Activated CD4-positive, alpha-beta T cell treated with anti-CD3 and anti-CD28 coated beads for 36 hours (primary cell): ENCODE measurements around the gene NUDT16L1. TPM values are rescaled to one million over a fixed set of nuclear protein-coding genes. Genes with fewer than 3 reads are reported as not detected.

ENCODE experiments used
- ATAC-seq: fragments of 200-7000 bp; cut with Tn5 transposase; one replicate; pipeline ENCODE4 v1.10.0; 2021; ENCODE audit warnings: mild to moderate bottlenecking, moderate library complexity
- CTCF ChIA-PET: fragments of 350-600 bp; sonication (Branson Sonifier 250); formaldehyde crosslinking; loops from one replicate; lab custom pipeline; 2021; ENCODE audit warnings: antibody characterized with exemption; lab: Charles Lee
- POLR2A ChIA-PET: fragments of 350-600 bp; sonication (Branson Sonifier 250); formaldehyde crosslinking; loops from one replicate; lab custom pipeline; 2021; ENCODE audit warnings: antibody characterized with exemption, inconsistent platforms; lab: Charles Lee
- DNase-seq: peaks from one replicate; pipeline ENCODE4 v3.0.0-alpha.2; 2020
- H3K27ac Mint-ChIP-seq: one replicate; pipeline ENCODE4 v1.8.0; 2021; ENCODE audit warnings: mixed read lengths
- H3K27me3 Mint-ChIP-seq: one replicate; pipeline ENCODE4 v1.8.0; 2021; ENCODE audit warnings: mixed read lengths
- H3K36me3 Mint-ChIP-seq: one replicate; pipeline ENCODE4 v1.8.0; 2021; ENCODE audit warnings: low read depth, mixed read lengths
- H3K4me1 Mint-ChIP-seq: one replicate; pipeline ENCODE4 v1.8.0; 2021; ENCODE audit warnings: mixed read lengths
- H3K4me3 Mint-ChIP-seq: one replicate; pipeline ENCODE4 v1.8.0; 2021; ENCODE audit warnings: mild to moderate bottlenecking, moderate library complexity, mixed read lengths
- H3K9me3 Mint-ChIP-seq: one replicate; pipeline ENCODE4 v1.8.0; 2021; ENCODE audit warnings: low read depth, mixed read lengths
- intact Hi-C, 2 experiments: fragments of 100-400 bp; cut with DNase I in 1 of 2; cut with micrococcal nuclease in 1 of 2; formaldehyde crosslinking; loops; one replicate each; pipeline versions ENCODE4 v1.14.2 to v1.15.1; 2022 to 2024; cut with DNase I, micrococcal nuclease
- total RNA-seq, 2 experiments: library from RNA; stranded (reverse); gene quantifications; one replicate each; pipeline ENCODE4 v1.2.3, GENCODE V29; 2021

NUDT16L1 gene
- total RNA-seq, 2 experiments from 2014 or later = 16.4 to 22.5 TPM

DNA sequence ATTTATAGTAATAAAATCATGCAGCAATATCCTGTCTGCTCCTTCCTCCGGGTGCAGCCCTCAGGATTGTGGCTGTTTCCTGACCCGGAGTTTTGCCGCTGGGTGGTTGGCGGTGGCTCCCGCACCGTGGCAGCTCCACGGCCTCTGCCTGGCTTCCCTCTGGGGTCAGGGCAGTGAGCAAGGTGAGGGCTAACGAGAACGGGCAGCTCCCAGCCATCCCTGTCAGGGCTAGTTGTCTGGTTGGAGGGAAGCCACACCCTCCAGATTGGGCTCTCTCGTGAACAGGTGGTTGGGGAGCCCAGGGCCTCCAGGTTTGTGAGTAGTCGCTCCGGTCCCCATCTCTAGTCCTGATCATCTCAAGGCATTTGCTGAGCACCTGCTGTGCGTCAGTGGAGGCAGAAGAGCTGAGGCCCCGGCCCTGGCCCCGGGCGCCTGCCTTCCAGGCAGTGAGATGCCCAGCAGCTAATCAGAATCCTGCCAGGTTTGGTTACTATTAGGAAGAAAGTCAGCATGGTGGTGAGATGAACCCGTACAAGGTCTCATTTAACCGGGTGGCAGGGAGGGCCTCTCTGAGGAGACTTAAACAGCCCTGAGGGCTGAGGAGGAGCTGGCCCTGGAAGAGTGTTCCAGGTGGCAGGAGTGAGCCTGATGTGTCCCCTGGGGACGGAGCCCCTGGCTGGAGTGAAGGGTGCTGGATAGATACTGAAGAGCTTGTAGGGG is 2.3 kb upstream of the NUDT16L1 start:
- intact Hi-C loops = loop anchor here in 1 of 2 experiments (5.0 kb wide), 2 partner anchors 264 to 339 kb away; partner anchors contain the start of genes DNAJA3 and PAM16
- ATAC-seq (no peak), DNase-seq (no peak)
- no peaks in the 10 kb centered on the region for H3K27me3 Mint-ChIP-seq
- no peak overlapping the region for H3K4me3 Mint-ChIP-seq
- CTCF ChIA-PET = interaction anchor here (0.7 to 1.2 kb wide), 2 partner anchors 41 to 384 kb away, joined by 3 read pairs; no protein-coding TSS in a partner anchor
- H3K9me3 Mint-ChIP-seq = no peaks in the 10 kb centered on the region
- H3K36me3 Mint-ChIP-seq = peaks cover 3% of the 10 kb centered on the region
- H3K4me1 Mint-ChIP-seq = peaks cover 17% of the 10 kb centered on the region
- POLR2A ChIA-PET = no interaction called here
- no peak overlapping the region for H3K27ac Mint-ChIP-seq

GRCh38 chr16:4691666-4692412 is 1.5 kb upstream of the NUDT16L1 start:
- ATAC-seq (no peak), DNase-seq (no peak)
- Mint-ChIP-seq H3K9me3 (no peaks in the 10 kb centered on the region), H3K27me3 (no peaks in the 10 kb centered on the region), H3K4me3 (peak overlapping the region; percentile 77), H3K36me3 (peaks cover 3% of the 10 kb centered on the region), H3K4me1 (peaks cover 17% of the 10 kb centered on the region), H3K27ac (peak overlapping the region; percentile 25)
- intact Hi-C loops = loop anchor here (2.0 to 5.0 kb wide), 4 partner anchors 67 to 421 kb away; partner anchors contain the start of genes DNAJA3 (in 1 of the 2), MGRN1 (in 1 of the 2) and PAM16 (in 1 of the 2)
- ChIA-PET CTCF (interaction anchor here (0.5 to 1.5 kb wide), 5 partner anchors 16 to 384 kb away, joined by 3 to 6 read pairs (median 3); no protein-coding TSS in a partner anchor), POLR2A (interaction anchor here (0.6 kb wide), 1 partner anchor 36 kb away, joined by 3 read pairs; no protein-coding TSS in a partner anchor)

- no peaks in the 10 kb centered on the region for H3K27me3 Mint-ChIP-seq
- peak overlapping the region; percentile 83 for H3K27ac Mint-ChIP-seq
- H3K4me3 Mint-ChIP-seq = peak overlapping the region; percentile 77
- H3K4me1 Mint-ChIP-seq = peaks cover 17% of the 10 kb centered on the region
- intact Hi-C loops = loop anchor here (1.0 to 5.0 kb wide), 14 partner anchors 16 to 422 kb away; partner anchors contain the start of genes ANKS3 (in 2 of the 2), DNAAF8 (in 2 of the 2), MGRN1 (in 2 of the 2) and DNAJA3 (in 1 of the 2)
- peak; percentile 11 for ATAC-seq
- POLR2A ChIA-PET = interaction anchor here (0.6 to 2.3 kb wide), 2 partner anchors 36 to 41 kb away, joined by 3 to 10 read pairs; partner anchors contain the start of genes ANKS3 and DNAAF8
- DNase-seq = no peak
- CTCF ChIA-PET = interaction anchor here (0.5 to 1.5 kb wide), 4 partner anchors 17 to 265 kb away, joined by 3 to 6 read pairs (median 4); partner anchors contain the start of genes ANKS3 and DNAAF8
- no peaks in the 10 kb centered on the region for H3K9me3 Mint-ChIP-seq
- H3K36me3 Mint-ChIP-seq = peaks cover 3% of the 10 kb centered on the region
These were observed 684 bp upstream of the NUDT16L1 start for GRCh38 chr16:4692460-4693295.

- Mint-ChIP-seq H3K27me3 (no peaks in the 10 kb centered on the region), H3K4me1 (peaks cover 17% of the 10 kb centered on the region), H3K27ac (peak overlapping the region; percentile 75), H3K36me3 (peaks cover 3% of the 10 kb centered on the region), H3K4me3 (peak overlapping the region; percentile 77), H3K9me3 (no peaks in the 10 kb centered on the region)
- peak; percentile 58 for DNase-seq
- ChIA-PET POLR2A (interaction anchor here (0.6 to 2.3 kb wide), 2 partner anchors 40 to 224 kb away, joined by 7 to 10 read pairs; partner anchors contain the start of genes ANKS3 and DNAAF8), CTCF (interaction anchor here (1.1 kb wide), 1 partner anchor 40 kb away, joined by 4 read pairs; the partner anchor contains the start of genes ANKS3 and DNAAF8)
- ATAC-seq = peak; percentile 11
- intact Hi-C loops = loop anchor here (1.0 to 5.0 kb wide), 14 partner anchors 18 to 423 kb away; partner anchors contain the start of genes ANKS3 (in 2 of the 2), DNAAF8 (in 2 of the 2), MGRN1 (in 2 of the 2) and DNAJA3 (in 1 of the 2)
These were observed 737 bp downstream of the NUDT16L1 start for GRCh38 chr16:4693956-4694641.

DNA sequence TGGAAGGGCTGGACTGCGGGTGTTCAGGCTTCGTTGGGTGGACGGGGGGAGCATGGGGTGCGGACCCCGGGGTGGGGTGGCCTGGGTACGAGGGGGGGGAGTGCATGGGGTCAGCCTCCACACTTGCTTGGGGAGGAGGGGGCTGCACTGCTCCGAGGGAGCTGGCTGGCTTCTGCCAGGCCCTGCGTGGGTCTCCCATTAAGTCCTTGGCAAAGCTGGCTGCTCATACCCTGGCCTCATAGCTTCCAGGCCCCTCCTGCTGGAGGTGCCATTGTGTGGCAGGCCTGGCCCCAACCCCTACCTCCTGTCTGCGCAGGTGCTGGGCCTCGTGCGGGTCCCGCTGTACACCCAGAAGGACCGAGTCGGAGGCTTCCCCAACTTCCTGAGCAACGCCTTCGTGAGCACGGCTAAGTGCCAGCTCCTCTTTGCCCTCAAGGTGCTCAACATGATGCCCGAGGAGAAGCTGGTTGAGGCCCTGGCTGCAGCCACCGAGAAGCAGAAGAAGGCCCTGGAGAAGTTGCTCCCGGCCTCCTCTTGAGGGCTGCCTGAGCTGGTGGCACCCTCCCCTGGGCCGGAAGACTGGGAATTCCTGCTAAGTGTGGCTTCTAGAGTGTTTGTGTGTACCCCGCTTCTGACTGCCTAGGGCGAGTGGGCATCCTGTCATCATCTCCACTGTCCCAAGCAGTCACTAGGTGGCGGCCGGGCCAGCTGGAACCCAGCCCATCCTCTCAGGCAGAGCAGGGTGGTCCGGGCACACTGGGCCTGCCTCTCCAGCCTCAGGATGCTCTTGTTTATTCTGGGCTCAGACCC is 1.5 kb downstream of the NUDT16L1 start:
- H3K4me1 Mint-ChIP-seq = peaks cover 19% of the 10 kb centered on the region
- DNase-seq (no peak), ATAC-seq (no peak)
- no peaks in the 10 kb centered on the region for H3K27me3 Mint-ChIP-seq
- ChIA-PET POLR2A (interaction anchor here (0.6 to 2.3 kb wide), 3 partner anchors 39 to 225 kb away, joined by 4 to 10 read pairs (median 7); partner anchors contain the start of genes ANKS3 and DNAAF8), CTCF (interaction anchor here (0.7 to 1.5 kb wide), 6 partner anchors 11 to 269 kb away, joined by 3 to 5 read pairs (median 4); partner anchors contain the start of genes ANKS3 and DNAAF8)
- intact Hi-C loops = loop anchor here in 1 of 2 experiments (5.0 kb wide), 2 partner anchors 268 to 343 kb away; partner anchors contain the start of genes DNAJA3 and PAM16
- peak overlapping the region; percentile 75 for H3K27ac Mint-ChIP-seq
- H3K9me3 Mint-ChIP-seq = no peaks in the 10 kb centered on the region
- peak overlapping the region; percentile 77 for H3K4me3 Mint-ChIP-seq
- H3K36me3 Mint-ChIP-seq = peaks cover 9% of the 10 kb centered on the region

GRCh38 chr16:4695473-4696171 is 2.3 kb downstream of the NUDT16L1 start:
- ChIA-PET POLR2A (interaction anchor here (0.8 kb wide), 1 partner anchor 39 kb away, joined by 4 read pairs; the partner anchor contains the start of genes ANKS3 and DNAAF8), CTCF (interaction anchor here (0.7 to 1.5 kb wide), 7 partner anchors 12 to 268 kb away, joined by 3 to 5 read pairs (median 3); partner anchors contain the start of genes ANKS3 and DNAAF8)
- intact Hi-C loops = no loop called here
- Mint-ChIP-seq H3K36me3 (peaks cover 12% of the 10 kb centered on the region), H3K4me1 (peaks cover 25% of the 10 kb centered on the region), H3K4me3 (peak overlapping the region; percentile 77), H3K27me3 (no peaks in the 10 kb centered on the region), H3K27ac (no peak overlapping the region), H3K9me3 (no peaks in the 10 kb centered on the region)
- DNase-seq (no peak), ATAC-seq (no peak)

DNA sequence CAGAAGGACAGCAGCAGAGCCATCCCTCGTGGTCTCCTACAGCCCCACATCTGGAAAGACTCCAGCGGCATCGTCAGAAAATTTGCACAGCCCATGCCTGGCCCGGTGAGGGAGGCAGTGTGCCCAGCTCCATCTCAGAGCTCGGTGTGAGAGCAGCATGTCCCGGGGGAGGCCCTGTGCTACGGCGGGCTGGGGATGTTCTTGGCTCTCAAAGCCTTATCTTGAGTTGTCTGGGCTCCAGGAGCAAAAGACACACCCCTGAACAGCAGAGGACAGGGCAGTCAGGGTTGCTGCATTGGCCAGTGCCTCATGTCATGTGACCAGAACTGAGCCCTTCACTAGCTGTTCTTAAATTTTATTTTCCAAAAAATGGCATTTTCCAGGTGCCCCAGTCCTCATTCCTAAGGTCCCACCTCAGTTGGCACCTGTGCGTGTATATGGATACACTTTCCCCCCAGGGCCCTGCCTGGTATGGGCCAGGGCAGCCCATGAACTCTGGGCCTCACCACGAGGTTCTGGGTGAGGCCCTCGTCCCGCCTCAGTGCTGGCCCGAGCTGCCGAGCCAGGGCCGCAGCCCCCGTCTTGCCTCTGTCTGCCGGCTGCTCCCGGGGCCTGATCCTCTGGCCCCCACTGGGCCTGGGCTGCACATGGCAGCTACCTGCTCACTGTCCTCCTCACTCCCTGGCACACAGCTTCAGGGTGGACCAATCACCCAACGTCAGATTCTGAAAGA is 3.0 kb downstream of the NUDT16L1 start:
- DNase-seq = no peak
- Mint-ChIP-seq H3K9me3 (no peaks in the 10 kb centered on the region), H3K27me3 (no peaks in the 10 kb centered on the region), H3K27ac (no peak overlapping the region), H3K36me3 (peaks cover 12% of the 10 kb centered on the region), H3K4me1 (peaks cover 25% of the 10 kb centered on the region), H3K4me3 (no peak overlapping the region)
- POLR2A ChIA-PET = no interaction called here
- intact Hi-C loops = no loop called here
- CTCF ChIA-PET = interaction anchor here (0.7 to 1.5 kb wide), 2 partner anchors 38 to 260 kb away, joined by 3 to 4 read pairs; partner anchors contain the start of genes ANKS3 and DNAAF8
- ATAC-seq = no peak
